IPS-18a (cell line): Measurements from ENCODE around the gene TRAM2.

Source experiments
- H3K27ac ChIP-seq: one replicate; pipeline ENCODE4 v1.5.1; 2013; ENCODE audit warnings: low read length
- H3K27me3 ChIP-seq: one replicate; pipeline ENCODE4 v1.6.1; 2013; ENCODE audit warnings: mild to moderate bottlenecking, low read length; ENCODE audit not compliant: control insufficient read depth, insufficient read depth
- H3K36me3 ChIP-seq: one replicate; pipeline ENCODE4 v1.6.1; 2013; ENCODE audit warnings: low read depth, low read length; ENCODE audit not compliant: control insufficient read depth
- H3K4me1 ChIP-seq: one replicate; pipeline ENCODE4 v1.6.1; 2013; ENCODE audit warnings: low read depth, low read length; ENCODE audit not compliant: control insufficient read depth
- H3K4me3 ChIP-seq: one replicate; pipeline ENCODE4 v1.5.1; 2013; ENCODE audit warnings: low read length
- H3K9ac ChIP-seq: one replicate; pipeline ENCODE4 v1.6.1; 2013; ENCODE audit warnings: mild to moderate bottlenecking, low read length, moderate library complexity
- H3K9me3 ChIP-seq: one replicate; pipeline ENCODE4 v1.6.1; 2013; ENCODE audit warnings: low read depth, low read length; ENCODE audit not compliant: control insufficient read depth

The TRAM2 gene

DNA sequence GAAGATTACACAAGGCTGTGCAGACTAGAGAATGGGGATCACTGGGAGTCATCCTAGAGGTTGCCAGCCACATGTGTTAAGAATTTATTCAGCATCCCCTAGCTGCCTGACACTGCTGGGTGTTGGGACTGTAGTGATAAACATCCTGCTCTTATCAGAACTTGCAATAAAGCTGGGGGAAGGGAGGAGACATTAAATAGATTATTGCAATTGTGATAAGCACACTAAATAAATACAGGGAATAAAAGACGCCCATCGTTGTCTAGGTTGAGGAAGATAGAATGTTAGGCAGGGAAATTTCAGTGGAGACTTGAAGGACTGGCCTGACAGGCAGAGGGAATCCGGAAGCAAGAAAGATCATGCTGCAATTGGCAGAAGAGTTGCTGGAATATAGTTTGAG, 33.2 kb upstream of the TRAM2 start:
- Histone ChIP-seq H3K27me3 (no peaks in the 10 kb centered on the region), H3K4me1 (peaks cover 6% of the 10 kb centered on the region), H3K4me3 (no peak overlapping the region), H3K9me3 (no peaks in the 10 kb centered on the region), H3K27ac (no peak overlapping the region), H3K9ac (no peak overlapping the region), H3K36me3 (no peaks in the 10 kb centered on the region)

DNA sequence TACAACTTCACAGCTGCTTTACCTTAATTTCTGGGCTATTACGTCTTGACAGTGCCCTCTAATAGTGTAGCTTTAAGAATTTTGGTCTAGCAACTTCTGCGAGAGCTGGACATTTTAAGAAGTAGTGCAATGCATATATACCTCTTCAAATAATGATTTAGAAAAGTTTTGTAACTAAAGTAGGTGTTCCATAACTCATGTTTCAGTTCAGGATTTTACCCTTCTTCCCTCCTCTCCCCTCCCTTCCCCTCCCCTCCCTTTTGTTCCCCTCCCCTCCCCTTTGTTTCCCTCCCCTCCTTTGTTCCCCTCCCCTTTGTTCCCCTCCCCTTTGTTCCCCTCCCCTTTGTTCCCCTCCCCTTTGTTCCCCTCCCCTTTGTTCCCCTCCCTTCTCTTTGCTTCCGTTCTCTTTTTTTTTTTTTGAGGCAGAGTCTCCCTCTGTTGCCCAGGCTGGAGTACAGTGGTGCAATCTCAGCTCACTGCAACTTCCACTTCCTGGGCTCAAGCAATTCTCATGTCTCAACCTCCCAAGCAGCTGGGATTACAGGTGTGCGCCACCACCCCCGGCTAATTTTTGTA, 28.8 kb upstream of the TRAM2 start:
- no peaks in the 10 kb centered on the region for H3K27me3 ChIP-seq
- H3K9ac ChIP-seq: no peak overlapping the region
- no peaks in the 10 kb centered on the region for H3K9me3 ChIP-seq
- H3K4me3 ChIP-seq: no peak overlapping the region
- no peak overlapping the region for H3K27ac ChIP-seq
- no peaks in the 10 kb centered on the region for H3K36me3 ChIP-seq
- H3K4me1 ChIP-seq: no peaks in the 10 kb centered on the region

DNA sequence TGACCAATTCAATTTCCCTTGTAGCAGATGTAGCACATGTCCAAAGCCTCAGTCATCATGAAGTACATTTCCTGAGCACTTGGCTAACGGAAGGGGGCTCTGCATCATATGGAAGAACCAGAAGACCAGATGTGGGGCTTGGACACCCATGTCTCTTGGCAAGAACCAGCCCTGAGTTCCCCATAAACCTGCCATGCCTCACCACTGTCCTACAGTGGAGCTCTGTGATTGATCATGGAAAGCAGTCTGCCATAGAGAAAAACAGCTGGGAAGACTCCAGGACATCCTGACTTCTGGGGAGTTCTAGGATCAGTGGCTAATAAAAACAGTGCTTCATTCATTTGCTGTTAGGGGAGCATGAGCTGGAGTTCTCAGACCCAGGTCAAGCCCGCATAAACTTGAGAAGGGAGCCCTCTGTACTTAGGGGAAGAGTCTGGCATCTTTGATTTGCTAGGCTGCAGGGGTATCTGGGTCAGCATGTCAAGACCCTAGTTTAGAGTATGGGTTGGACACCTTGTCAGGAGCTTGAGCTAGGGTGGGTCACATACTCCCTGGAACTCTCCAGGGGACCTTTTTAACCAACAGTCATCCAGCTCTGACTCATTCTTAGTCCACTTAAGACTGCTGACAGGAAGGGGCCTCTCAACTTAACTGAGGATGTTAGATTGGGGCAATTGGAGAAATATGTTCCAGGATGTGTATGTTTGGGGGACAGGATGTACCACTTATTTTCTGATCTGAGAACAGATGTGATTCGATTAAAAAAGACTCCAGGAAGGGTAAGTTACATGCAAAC, 26.3 kb upstream of the TRAM2 start:
- Histone ChIP-seq H3K4me3 (no peak overlapping the region), H3K36me3 (no peaks in the 10 kb centered on the region), H3K27me3 (no peaks in the 10 kb centered on the region), H3K9ac (no peak overlapping the region), H3K27ac (no peak overlapping the region), H3K9me3 (no peaks in the 10 kb centered on the region), H3K4me1 (no peaks in the 10 kb centered on the region)

DNA sequence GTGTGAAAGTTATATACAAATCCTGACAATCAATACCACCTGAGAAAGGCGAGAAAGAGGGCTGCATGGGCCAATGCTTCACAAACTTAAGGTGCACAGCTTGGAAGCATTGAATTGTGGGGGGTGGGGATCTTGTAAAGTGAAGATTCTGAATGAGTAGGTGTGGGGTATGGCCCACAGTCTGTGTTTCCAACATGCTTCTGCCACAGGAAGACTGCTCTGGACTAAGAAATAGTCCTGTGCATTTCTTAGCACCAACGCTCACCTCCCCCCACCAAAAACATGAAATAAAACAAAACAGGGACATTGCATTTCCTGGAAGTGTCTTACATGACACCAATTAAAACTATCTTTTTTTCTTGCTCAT, 21.9 kb upstream of the TRAM2 start:
- no peaks in the 10 kb centered on the region for H3K9me3 ChIP-seq
- H3K4me3 ChIP-seq: no peak overlapping the region
- H3K27ac ChIP-seq: no peak overlapping the region
- no peaks in the 10 kb centered on the region for H3K36me3 ChIP-seq
- peaks cover 14% of the 10 kb centered on the region for H3K4me1 ChIP-seq
- no peak overlapping the region for H3K9ac ChIP-seq
- H3K27me3 ChIP-seq: no peaks in the 10 kb centered on the region

DNA sequence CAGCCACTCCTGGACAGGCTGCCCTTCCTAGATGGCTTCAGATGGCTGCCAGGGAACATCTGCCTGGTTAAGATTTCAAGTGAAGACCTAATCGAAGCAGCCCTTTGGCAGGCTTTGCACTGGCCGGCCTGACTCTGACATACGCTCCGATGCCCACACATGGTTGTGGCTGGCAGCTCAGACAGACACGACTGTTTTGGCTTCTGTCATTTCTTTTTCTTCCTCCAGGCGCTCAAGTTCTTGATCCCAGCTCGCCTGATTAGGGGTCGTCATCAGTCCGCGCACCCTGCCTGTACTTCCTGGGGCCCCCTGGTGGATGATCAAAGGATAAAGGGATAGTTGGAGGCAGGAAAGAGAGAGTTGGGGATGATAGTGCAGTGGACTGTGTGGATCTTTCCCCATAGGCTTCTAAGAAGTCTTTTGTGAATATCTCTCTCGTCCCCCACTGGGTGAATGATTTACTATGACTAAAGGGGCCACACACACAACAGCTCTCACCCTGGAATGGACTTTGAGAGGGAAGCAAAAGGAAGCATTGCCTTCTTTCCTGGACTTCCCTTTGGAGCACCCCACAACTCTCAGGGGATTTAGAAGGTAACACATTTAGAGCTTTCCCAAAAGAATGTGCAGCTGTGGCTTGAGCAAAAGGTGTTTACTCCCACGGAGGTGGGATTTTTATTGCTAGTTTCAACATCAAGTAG, 21.4 kb upstream of the TRAM2 start:
- Histone ChIP-seq H3K36me3 (no peaks in the 10 kb centered on the region), H3K9ac (peak overlapping the region; percentile 29), H3K4me1 (peaks cover 14% of the 10 kb centered on the region), H3K4me3 (peak overlapping the region; percentile 42), H3K27ac (no peak overlapping the region), H3K27me3 (no peaks in the 10 kb centered on the region), H3K9me3 (no peaks in the 10 kb centered on the region)

DNA sequence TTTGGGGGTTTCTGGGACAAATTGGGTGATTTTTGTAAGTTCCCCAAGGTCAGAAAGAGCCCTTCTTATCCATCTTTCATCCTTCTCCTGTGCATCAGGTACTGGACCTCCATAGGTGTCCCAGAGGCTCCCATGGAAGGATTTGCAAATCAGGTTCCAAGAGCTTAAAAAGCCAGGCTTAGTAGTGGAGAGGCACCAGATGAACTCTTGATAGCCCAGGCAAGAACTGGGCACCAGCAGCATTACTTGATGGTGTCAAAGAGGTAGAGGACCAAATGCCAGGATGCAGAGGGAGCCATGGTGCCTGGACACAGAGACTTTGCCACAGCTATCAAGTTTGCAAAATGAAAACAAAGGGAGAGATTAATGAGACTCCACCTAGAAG, 20.9 kb upstream of the TRAM2 start:
- no peaks in the 10 kb centered on the region for H3K36me3 ChIP-seq
- peaks cover 14% of the 10 kb centered on the region for H3K4me1 ChIP-seq
- H3K27me3 ChIP-seq: no peaks in the 10 kb centered on the region
- peak overlapping the region; percentile 42 for H3K4me3 ChIP-seq
- H3K27ac ChIP-seq: no peak overlapping the region
- H3K9ac ChIP-seq: peak overlapping the region; percentile 29
- H3K9me3 ChIP-seq: no peaks in the 10 kb centered on the region

DNA sequence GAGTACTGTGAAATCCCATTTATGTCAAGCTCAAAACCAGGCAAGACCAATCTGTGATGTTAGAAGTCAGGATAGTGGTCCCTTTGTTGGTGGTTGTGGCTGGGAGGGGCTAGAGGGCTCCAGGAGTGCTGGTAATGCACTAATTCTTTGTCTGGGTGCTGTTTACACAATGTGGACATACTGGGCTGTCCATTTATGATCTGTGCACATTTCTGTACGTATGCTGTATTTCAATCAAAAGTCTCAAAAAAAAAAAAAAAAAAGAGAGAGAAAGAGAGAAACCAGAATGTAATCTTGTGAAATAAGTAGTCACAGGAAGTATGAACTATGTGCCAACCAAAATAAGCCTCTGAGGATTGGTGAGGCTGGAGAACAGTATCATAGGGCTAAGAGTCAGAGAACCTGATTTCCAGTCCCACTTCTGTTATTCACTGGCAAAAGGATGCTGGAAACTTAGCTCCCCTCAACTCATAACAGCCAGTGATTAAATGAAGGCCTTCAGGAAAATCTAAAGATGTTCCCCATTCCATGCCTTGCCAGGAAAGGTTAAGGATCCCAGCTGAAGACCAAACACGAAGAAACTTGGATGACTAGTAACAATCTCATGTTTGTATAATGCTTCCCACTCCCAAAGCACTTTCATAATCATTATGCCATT, 19.6 kb upstream of the TRAM2 start:
- H3K36me3 ChIP-seq: no peaks in the 10 kb centered on the region
- H3K4me1 ChIP-seq: peaks cover 14% of the 10 kb centered on the region
- no peaks in the 10 kb centered on the region for H3K9me3 ChIP-seq
- no peak overlapping the region for H3K9ac ChIP-seq
- H3K4me3 ChIP-seq: no peak overlapping the region
- H3K27me3 ChIP-seq: no peaks in the 10 kb centered on the region
- no peak overlapping the region for H3K27ac ChIP-seq

DNA sequence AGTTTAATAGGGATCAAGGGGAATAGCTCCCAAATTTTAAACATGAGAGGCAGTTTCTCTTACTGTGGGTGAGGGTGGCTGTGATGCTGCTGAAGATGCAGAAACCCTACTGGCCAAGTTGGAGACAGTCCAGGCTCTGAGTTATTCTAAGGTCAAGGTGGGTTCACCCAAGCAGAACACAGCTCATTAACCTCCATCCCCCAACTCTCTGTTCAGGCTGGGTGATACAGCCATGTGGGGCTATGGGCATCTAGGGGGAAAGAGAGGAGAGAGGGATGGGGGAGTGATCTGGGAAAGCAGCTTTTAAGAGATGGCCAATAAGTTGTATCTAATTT, 18.9 kb upstream of the TRAM2 start:
- no peaks in the 10 kb centered on the region for H3K36me3 ChIP-seq
- H3K4me1 ChIP-seq: peaks cover 14% of the 10 kb centered on the region
- H3K27ac ChIP-seq: no peak overlapping the region
- H3K4me3 ChIP-seq: no peak overlapping the region
- H3K9ac ChIP-seq: no peak overlapping the region
- no peaks in the 10 kb centered on the region for H3K27me3 ChIP-seq
- H3K9me3 ChIP-seq: no peaks in the 10 kb centered on the region

DNA sequence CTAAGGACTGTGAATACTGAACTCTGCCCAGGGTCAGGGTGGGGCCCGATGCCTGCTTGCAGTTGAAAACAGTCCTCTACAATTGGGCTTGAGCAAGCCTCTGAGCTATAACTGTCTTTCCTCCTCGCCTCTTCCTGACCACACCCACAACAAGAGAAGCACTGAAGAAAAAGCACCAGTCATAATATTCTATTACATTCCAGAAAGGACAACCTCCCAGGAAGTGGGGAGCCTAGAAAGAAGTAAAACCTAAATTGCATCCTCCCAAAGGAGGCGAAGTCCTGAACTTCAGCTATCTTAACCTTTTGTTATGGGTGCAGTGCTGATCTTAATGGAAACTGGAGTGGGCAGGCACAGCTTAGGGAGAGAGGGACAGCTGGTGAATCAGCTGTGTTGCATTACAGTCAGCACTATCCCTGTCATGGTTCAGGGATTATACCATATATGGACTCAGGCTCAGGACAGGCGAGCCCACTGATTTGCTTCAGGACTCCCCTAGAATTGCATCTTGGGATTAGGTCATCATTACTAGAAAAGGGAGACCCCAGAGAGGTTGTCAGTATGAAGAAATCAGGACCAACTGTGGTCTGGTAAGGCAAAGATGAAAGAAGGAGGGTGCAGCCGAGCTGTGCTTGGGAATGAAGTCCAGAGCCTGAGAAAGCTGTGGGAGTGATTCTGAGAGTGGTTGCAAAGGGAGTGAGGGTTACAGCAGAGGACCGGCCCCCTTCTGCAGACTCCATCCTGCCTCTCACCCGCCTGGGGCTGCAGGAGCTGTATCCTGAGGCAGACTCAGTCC, 18.3 kb upstream of the TRAM2 start:
- Histone ChIP-seq H3K36me3 (no peaks in the 10 kb centered on the region), H3K9me3 (no peaks in the 10 kb centered on the region), H3K4me3 (no peak overlapping the region), H3K27me3 (no peaks in the 10 kb centered on the region), H3K27ac (no peak overlapping the region), H3K9ac (peak overlapping the region; percentile 28), H3K4me1 (peaks cover 14% of the 10 kb centered on the region)

DNA sequence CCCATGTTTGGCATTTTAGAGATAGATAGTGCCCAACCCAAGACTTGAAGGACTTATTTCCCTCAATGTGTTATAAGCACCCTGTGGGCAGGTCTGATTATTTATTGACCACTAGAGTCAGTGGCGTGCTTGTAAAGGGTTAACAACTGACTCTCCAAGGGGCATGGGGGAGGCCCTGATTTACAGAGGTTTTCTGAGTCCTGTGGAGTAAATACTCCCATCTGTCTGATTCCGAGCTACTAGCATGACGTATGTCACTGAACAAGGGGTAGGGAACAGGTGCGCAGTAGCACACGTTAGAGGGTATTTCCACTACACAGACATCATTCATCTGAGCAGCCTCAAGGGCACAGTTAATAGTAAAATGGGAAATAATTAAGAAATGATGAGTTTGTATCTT, 17.4 kb upstream of the TRAM2 start:
- no peak overlapping the region for H3K27ac ChIP-seq

DNA sequence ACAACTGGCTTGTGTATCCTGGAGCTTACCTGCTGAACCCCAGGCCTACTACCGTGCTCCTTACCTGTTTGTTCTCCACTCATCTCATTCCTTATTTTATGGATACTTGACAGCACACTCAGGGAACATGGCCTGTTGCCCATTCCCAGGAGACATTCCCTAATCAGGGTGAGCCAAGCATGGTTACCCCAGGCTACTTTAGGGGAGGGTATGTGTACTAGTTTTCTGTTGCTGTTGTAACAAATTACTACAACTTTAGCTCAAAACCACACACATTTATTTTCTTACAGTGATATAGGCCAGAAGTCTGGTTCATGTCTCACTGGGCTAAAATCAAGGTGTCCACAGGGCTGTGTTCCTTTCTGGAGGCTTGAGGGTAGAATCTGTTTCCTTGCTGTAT, 15.0 kb upstream of the TRAM2 start:
- Histone ChIP-seq H3K4me3 (no peak overlapping the region), H3K4me1 (peaks cover 9% of the 10 kb centered on the region), H3K27me3 (no peaks in the 10 kb centered on the region), H3K9ac (no peak overlapping the region), H3K36me3 (no peaks in the 10 kb centered on the region), H3K9me3 (no peaks in the 10 kb centered on the region), H3K27ac (no peak overlapping the region)

More for the DNA sequence above, 17.4 kb upstream of the TRAM2 start:
- Histone ChIP-seq H3K4me3 (no peak overlapping the region), H3K4me1 (peaks cover 14% of the 10 kb centered on the region), H3K9ac (no peak overlapping the region), H3K9me3 (no peaks in the 10 kb centered on the region), H3K27me3 (no peaks in the 10 kb centered on the region), H3K36me3 (no peaks in the 10 kb centered on the region)
